HepG2 (cell line): Measurements from ENCODE around the gene IKZF5. TPM values are rescaled to one million over a fixed set of nuclear protein-coding genes. Genes with fewer than 3 reads are reported as not detected.
A peak's percentile ranks its signal among the peaks of the same experiment; 100 is the strongest.

Experiments used
- CBFB ChIP-seq: sonication (generic); formaldehyde crosslinking; IDR thresholded peaks from 2 replicates; pipeline ENCODE4 v1.4.0; 2020; ENCODE audit warnings: missing genetic modification reagents
- CC2D1A ChIP-seq: sonication (generic); formaldehyde crosslinking; IDR thresholded peaks from 2 replicates; pipeline ENCODE4 v1.8.1; 2023; ENCODE audit warnings: mild to moderate bottlenecking, missing genetic modification reagents
- CREB1 ChIP-seq, 2 experiments: fragments of 450-650 bp in 1 of 2; IDR thresholded peaks; 2 replicates each; pipeline ENCODE4 v1.6.1; 2016 to 2017; ENCODE audit warnings: control low read depth in 1 of 2, mild to moderate bottlenecking in 1 of 2, missing compliant biosample characterization in 1 of 2, missing genetic modification characterization in 1 of 2
- CSRNP2 ChIP-seq: sonication (generic); formaldehyde crosslinking; conservative IDR thresholded peaks from 2 replicates; pipeline ENCODE4 v1.8.0; 2022; ENCODE audit warnings: low read depth, missing genetic modification reagents
- ELF1 ChIP-seq: sonication (generic); formaldehyde crosslinking; IDR thresholded peaks from 2 replicates; pipeline ENCODE4 v1.4.0; 2020; ENCODE audit warnings: missing genetic modification reagents
- FLYWCH1 ChIP-seq: sonication (generic); formaldehyde crosslinking; IDR thresholded peaks from 2 replicates; pipeline ENCODE4 v1.8.1; 2023; ENCODE audit warnings: mild to moderate bottlenecking, missing genetic modification reagents
- GATA4 ChIP-seq: sonication (generic); IDR thresholded peaks from 2 replicates; pipeline ENCODE4 v1.6.1; 2016; ENCODE audit warnings: antibody characterized with exemption, low read depth, borderline replicate concordance
- MAZ ChIP-seq, 2 experiments: sonication (generic) in 1 of 2; formaldehyde crosslinking in 1 of 2; IDR thresholded peaks; 2 replicates each; pipeline versions ENCODE4 v1.5.0 to v1.6.1; 2012 to 2020; ENCODE audit warnings: low read depth in 2 of 2, mild to moderate bottlenecking in 2 of 2, borderline replicate concordance in 1 of 2, improper control_type of control experiment in 1 of 2, low read length in 1 of 2, missing genetic modification reagents in 1 of 2, moderate library complexity in 1 of 2
- RBM39 ChIP-seq: fragments of 200-400 bp; formaldehyde crosslinking; IDR thresholded peaks from one replicate; pipeline ENCODE4 v1.6.1; 2018; ENCODE audit warnings: antibody characterized with exemption, mild to moderate bottlenecking, low read depth, low read length; ENCODE audit not compliant: poor library complexity, severe bottlenecking
- SALL1 ChIP-seq: sonication (generic); formaldehyde crosslinking; IDR thresholded peaks from 2 replicates; pipeline ENCODE4 v1.8.0; 2022; ENCODE audit warnings: mild to moderate bottlenecking, missing genetic modification reagents
- TAF15 ChIP-seq: fragments of 200-400 bp; formaldehyde crosslinking; IDR thresholded peaks from one replicate; pipeline ENCODE4 v1.6.1; 2018; ENCODE audit warnings: mild to moderate bottlenecking, low read depth, low read length; ENCODE audit not compliant: poor library complexity, severe bottlenecking
- ZBTB10 ChIP-seq: sonication (generic); formaldehyde crosslinking; IDR thresholded peaks from 2 replicates; pipeline ENCODE4 v1.4.0; 2020; ENCODE audit warnings: missing genetic modification reagents, borderline replicate concordance
- ZFP91 ChIP-seq: sonication (generic); formaldehyde crosslinking; IDR thresholded peaks from 2 replicates; pipeline ENCODE4 v1.9.0; 2022; ENCODE audit warnings: missing genetic modification reagents, mild to moderate bottlenecking, borderline replicate concordance
- ZMAT3 ChIP-seq: sonication (generic); formaldehyde crosslinking; conservative IDR thresholded peaks from 2 replicates; pipeline ENCODE4 v1.7.0; 2021; ENCODE audit warnings: missing genetic modification reagents
- ZNF558 ChIP-seq: sonication (generic); formaldehyde crosslinking; IDR thresholded peaks from 2 replicates; pipeline ENCODE4 v1.9.0; 2022; ENCODE audit warnings: mild to moderate bottlenecking, missing genetic modification reagents, borderline replicate concordance
- ZSCAN9 ChIP-seq: IDR thresholded peaks from 2 replicates; pipeline ENCODE4 v1.6.1; 2016; ENCODE audit warnings: borderline replicate concordance
- polyA plus RNA-seq, 8 experiments: library from polyadenylated mRNA; depleted of rRNA in 3 of 8; stranded (reverse) in 7 of 8; unstranded in 1 of 8; fragments of >200 nt; fragmentation: Illumina TruSeq in 4 of 8; extraction: Trizol in 4 of 8; gene quantifications; 2 replicates each; pipeline versions ENCODE4 v1.2.1 to v1.2.3, GENCODE V29; 2011 to 2016; ENCODE audit warnings: low read depth in 4 of 8, missing spikeins in 1 of 8, mixed read lengths in 1 of 8; ENCODE audit not compliant: insufficient read depth in 1 of 8
- total RNA-seq, 5 experiments: library from RNA; depleted of rRNA; stranded (reverse); fragments of >200 nt; fragmentation: Illumina TruSeq; extraction: Trizol; gene quantifications; 2 replicates each; pipeline ENCODE4 v1.2.3, GENCODE V29; 2016; ENCODE audit warnings: low read depth in 1 of 5

IKZF5 gene
- total and polyA plus RNA-seq, 2 of the 13 experiments (the other 11 are each of a cell fraction or from before 2014, with no cell fraction given), result 3.7 to 12.0 TPM

GRCh38 chr10:123008355-123009104 lies at the start of gene IKZF5, which contains the start of gene ACADSB (continued):
- TF ChIP-seq ZSCAN9 (CRISPR knock-in tag) (peak; percentile 58; the same call in 1 of the 2 replicates), CSRNP2 (CRISPR knock-in tag) (0 out of 2 replicates have a peak, but pooled peaks have one; percentile 55), FLYWCH1 (no peak), CC2D1A (CRISPR knock-in tag) (no peak), TAF15 (peak; percentile 72), SALL1 (CRISPR knock-in tag) (peak; percentile 82), MAZ (IDR thresholded peaks at IDR 0.05; ENCODE audit: borderline replicate concordance, low read depth, low read length) (peak; percentile 96), MAZ (CRISPR knock-in tag; IDR thresholded peaks at IDR 0.05; ENCODE audit: low read depth) (peak; percentile 73; the same call in 1 of the 2 replicates), GATA4 (peak; percentile 62; the same call in 1 of the 2 replicates), RBM39 (peak; percentile 36), ELF1 (peak; percentile 50; the same call in 1 of the 2 replicates), CREB1 (IDR thresholded peaks at IDR 0.05) (peak; percentile 83), CREB1 (CRISPR knock-in tag; IDR thresholded peaks at IDR 0.05) (no peak; the same call in 1 of the 2 replicates), ZBTB10 (CRISPR knock-in tag) (no peak), ZMAT3 (CRISPR knock-in tag) (peak; percentile 81; the same call in 1 of the 2 replicates), ZNF558 (0 out of 2 replicates have a peak, but pooled peaks have one; percentile 32), CBFB (CRISPR knock-in tag) (no peak), ZFP91 (CRISPR knock-in tag) (peak; percentile 77)
